Neuron (in vitro differentiated cells): ENCODE data around the gene GNB1L.

Experiments used
- H2AFZ ChIP-seq: one replicate; pipeline ENCODE4 v1.6.1; 2013; ENCODE audit warnings: low read depth, mild to moderate bottlenecking, inconsistent platforms, low read length, moderate library complexity
- H3K27me3 ChIP-seq: one replicate; pipeline ENCODE4 v1.6.1; 2013; ENCODE audit warnings: low read length; ENCODE audit not compliant: insufficient read depth
- H3K36me3 ChIP-seq: one replicate; pipeline ENCODE4 v1.6.1; 2013; ENCODE audit warnings: low read length; ENCODE audit not compliant: insufficient read depth
- H3K4me1 ChIP-seq: one replicate; pipeline ENCODE4 v1.6.1; 2013; ENCODE audit warnings: low read length; ENCODE audit not compliant: insufficient read depth
- H3K4me3 ChIP-seq: 2 replicates; pipeline ENCODE4 v1.5.1; 2013; ENCODE audit warnings: mild to moderate bottlenecking, low read length, moderate library complexity
- H3K9me3 ChIP-seq: one replicate; pipeline ENCODE4 v1.6.1; 2013; ENCODE audit warnings: low read length

GNB1L gene

GRCh38 chr22:19870153-19871022, 15.7 kb upstream of the GNB1L start:
- no peaks in the 10 kb centered on the region for H3K36me3 ChIP-seq
- H3K4me1 ChIP-seq: peaks cover 24% of the 10 kb centered on the region
- no peak overlapping the region for H3K4me3 ChIP-seq
- H2AFZ ChIP-seq: no peak overlapping the region
- no peaks in the 10 kb centered on the region for H3K9me3 ChIP-seq
- H3K27me3 ChIP-seq: no peaks in the 10 kb centered on the region

GRCh38 chr22:19869497-19870152, 15.0 kb upstream of the GNB1L start:
- Histone ChIP-seq H2AFZ (no peak overlapping the region), H3K36me3 (no peaks in the 10 kb centered on the region), H3K9me3 (no peaks in the 10 kb centered on the region), H3K4me1 (peaks cover 17% of the 10 kb centered on the region), H3K27me3 (no peaks in the 10 kb centered on the region), H3K4me3 (no peak overlapping the region)

- peaks cover 10% of the 10 kb centered on the region for H3K4me1 ChIP-seq
- H3K9me3 ChIP-seq: no peaks in the 10 kb centered on the region
- no peak overlapping the region for H2AFZ ChIP-seq
- no peak overlapping the region for H3K4me3 ChIP-seq
- no peaks in the 10 kb centered on the region for H3K27me3 ChIP-seq
- no peaks in the 10 kb centered on the region for H3K36me3 ChIP-seq
These were observed 14.2 kb upstream of the GNB1L start for GRCh38 chr22:19868773-19869471.

GRCh38 chr22:19868333-19868732, 13.7 kb upstream of the GNB1L start:
- Histone ChIP-seq H3K4me3 (no peak overlapping the region), H3K36me3 (no peaks in the 10 kb centered on the region), H2AFZ (no peak overlapping the region), H3K27me3 (no peaks in the 10 kb centered on the region), H3K4me1 (peaks cover 5% of the 10 kb centered on the region), H3K9me3 (no peaks in the 10 kb centered on the region)

GRCh38 chr22:19867617-19868016, 12.9 kb upstream of the GNB1L start:
- Histone ChIP-seq H2AFZ (no peak overlapping the region), H3K9me3 (no peaks in the 10 kb centered on the region), H3K4me3 (no peak overlapping the region), H3K27me3 (no peaks in the 10 kb centered on the region), H3K4me1 (no peaks in the 10 kb centered on the region), H3K36me3 (no peaks in the 10 kb centered on the region)

GRCh38 chr22:19866665-19867009, 12.0 kb upstream of the GNB1L start:
- Histone ChIP-seq H3K4me1 (no peaks in the 10 kb centered on the region), H3K4me3 (no peak overlapping the region), H2AFZ (no peak overlapping the region)

GRCh38 chr22:19865141-19865829, 10.6 kb upstream of the GNB1L start:
- Histone ChIP-seq H3K9me3 (no peaks in the 10 kb centered on the region), H3K4me3 (no peak overlapping the region), H3K36me3 (no peaks in the 10 kb centered on the region), H3K27me3 (no peaks in the 10 kb centered on the region), H2AFZ (no peak overlapping the region), H3K4me1 (no peaks in the 10 kb centered on the region)

More at GRCh38 chr22:19866665-19867009, 12.0 kb upstream of the GNB1L start:
- Histone ChIP-seq H3K36me3 (no peaks in the 10 kb centered on the region), H3K27me3 (no peaks in the 10 kb centered on the region), H3K9me3 (no peaks in the 10 kb centered on the region)

GRCh38 chr22:19864538-19865106, 9.9 kb upstream of the GNB1L start:
- Histone ChIP-seq H2AFZ (no peak overlapping the region), H3K27me3 (no peaks in the 10 kb centered on the region), H3K4me3 (no peak overlapping the region), H3K9me3 (no peaks in the 10 kb centered on the region), H3K4me1 (no peaks in the 10 kb centered on the region), H3K36me3 (no peaks in the 10 kb centered on the region)

GRCh38 chr22:19863571-19863970, 8.9 kb upstream of the GNB1L start:
- H3K9me3 ChIP-seq: no peaks in the 10 kb centered on the region
- no peak overlapping the region for H2AFZ ChIP-seq
- no peak overlapping the region for H3K4me3 ChIP-seq
- H3K27me3 ChIP-seq: no peaks in the 10 kb centered on the region
- H3K4me1 ChIP-seq: no peaks in the 10 kb centered on the region
- no peaks in the 10 kb centered on the region for H3K36me3 ChIP-seq

- no peak overlapping the region for H2AFZ ChIP-seq
- no peaks in the 10 kb centered on the region for H3K27me3 ChIP-seq
- H3K4me1 ChIP-seq: no peaks in the 10 kb centered on the region
- H3K36me3 ChIP-seq: no peaks in the 10 kb centered on the region
- H3K9me3 ChIP-seq: no peaks in the 10 kb centered on the region
- H3K4me3 ChIP-seq: no peak overlapping the region
These were observed 8.1 kb upstream of the GNB1L start for GRCh38 chr22:19862619-19863246.

GRCh38 chr22:19859861-19860510, 5.3 kb upstream of the GNB1L start:
- Histone ChIP-seq H3K9me3 (no peaks in the 10 kb centered on the region), H3K36me3 (no peaks in the 10 kb centered on the region), H2AFZ (no peak overlapping the region), H3K4me3 (no peak overlapping the region), H3K4me1 (peaks cover 12% of the 10 kb centered on the region), H3K27me3 (no peaks in the 10 kb centered on the region)

GRCh38 chr22:19857382-19857781, 2.7 kb upstream of the GNB1L start:
- peaks cover 3% of the 10 kb centered on the region for H3K36me3 ChIP-seq
- H2AFZ ChIP-seq: no peak overlapping the region
- H3K4me3 ChIP-seq: no peak overlapping the region
- H3K27me3 ChIP-seq: no peaks in the 10 kb centered on the region
- peaks cover 27% of the 10 kb centered on the region for H3K4me1 ChIP-seq
- no peaks in the 10 kb centered on the region for H3K9me3 ChIP-seq
